Stimulated activated CD8-positive, alpha-beta memory T cell treated with anti-CD3 and anti-CD28 coated beads, Interleukin-2, amount 100 ng/mL, for 48 hours (primary cell): ENCODE results near the gene CHRNB2.

Experiments used
- DNase-seq, 2 donors: peaks; one replicate each; pipeline ENCODE4 v3.0.0-alpha.2; 2020; ENCODE audit warnings: low read depth in 2 of 2

CHRNB2 gene

GRCh38 chr1:154581766-154582165, 14.2 kb downstream of the CHRNB2 start:
- DNase-seq, result no peak

GRCh38 chr1:154582885-154583284, 15.3 kb downstream of the CHRNB2 start:
- DNase-seq, result no peak

DNA sequence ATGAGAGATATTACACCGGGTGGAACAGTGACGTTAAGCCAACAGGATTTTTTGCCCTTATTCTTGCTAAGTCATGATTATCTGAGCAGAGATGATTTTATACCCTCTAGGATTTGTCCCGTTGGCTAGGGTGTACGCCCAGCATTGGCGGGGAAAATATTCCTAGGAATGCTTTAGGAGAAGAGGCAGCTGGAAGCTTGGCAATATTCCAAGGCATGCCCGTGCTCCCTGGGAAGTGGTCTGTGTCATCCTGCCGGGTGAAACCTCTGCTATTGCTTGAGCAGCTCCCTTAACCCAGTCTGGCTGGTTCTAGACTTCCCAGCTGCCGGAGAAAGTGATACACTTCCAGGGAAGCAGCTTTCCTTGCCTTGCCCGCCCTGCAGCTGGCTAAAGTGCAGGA, 16.2 kb downstream of the CHRNB2 start:
- no peak for DNase-seq

DNA sequence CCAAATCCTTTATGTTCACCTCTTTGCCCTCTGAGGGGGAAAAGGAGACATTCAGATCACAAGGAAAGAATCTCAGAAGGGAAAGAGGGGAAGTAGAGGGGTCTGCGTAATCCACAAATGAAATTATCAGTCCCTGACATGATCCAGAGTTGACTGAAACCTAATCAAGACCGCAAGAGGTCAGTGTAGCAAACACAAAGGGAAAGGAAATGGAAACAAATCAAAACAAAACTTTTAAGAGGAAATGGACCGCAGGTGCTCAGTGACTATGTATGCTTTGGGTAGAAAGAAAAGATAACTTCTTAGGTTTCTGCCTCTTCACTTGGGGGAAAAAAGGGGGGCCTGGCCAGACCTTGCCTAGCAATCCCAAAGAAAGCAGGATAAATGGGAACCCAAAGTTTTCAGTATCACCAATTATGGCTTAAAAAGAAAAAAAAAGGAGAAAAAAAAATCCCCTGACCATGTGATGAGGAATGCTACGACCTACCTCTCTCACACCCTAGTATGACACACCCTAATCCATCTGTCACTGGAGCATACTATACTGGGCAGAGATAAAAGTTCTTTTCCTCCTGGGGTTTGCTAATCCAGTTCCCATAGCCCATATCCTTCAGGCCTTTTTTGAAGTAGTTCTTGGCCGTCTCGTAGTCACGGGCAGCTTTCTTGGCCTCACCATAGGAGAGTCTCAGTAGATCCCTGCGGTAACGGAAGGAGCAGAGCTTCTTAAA, 16.9 kb downstream of the CHRNB2 start:
- DNase-seq, result no peak

DNA sequence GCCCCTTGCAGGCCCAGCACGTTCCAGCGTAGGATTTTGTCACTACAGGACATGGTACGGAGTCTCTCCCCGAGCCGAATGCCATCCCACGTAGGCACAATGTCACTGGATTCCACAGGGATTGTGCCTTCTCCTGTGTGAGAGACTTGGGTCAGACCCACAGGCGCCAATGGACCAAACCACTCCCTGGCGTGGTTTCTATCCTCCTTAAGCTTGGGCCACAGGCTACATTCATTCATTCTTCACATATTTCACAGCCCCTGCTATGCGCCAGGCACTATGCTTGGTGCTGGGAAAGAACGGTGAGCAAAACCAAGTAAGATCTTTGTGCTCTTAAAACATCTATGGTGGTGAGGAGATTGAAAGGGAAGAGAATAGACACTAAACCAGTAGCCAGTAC, 18.7 kb downstream of the CHRNB2 start:
- DNase-seq, result no peak

- DNase-seq, result no peak
Observed at GRCh38 chr1:154586641-154587040, 19.1 kb downstream of the CHRNB2 start.

- no peak for DNase-seq
Observed at GRCh38 chr1:154589780-154590179, 22.2 kb downstream of the CHRNB2 start.

- DNase-seq, result no peak
Observed at GRCh38 chr1:154590756-154591155, 23.2 kb downstream of the CHRNB2 start.

DNA sequence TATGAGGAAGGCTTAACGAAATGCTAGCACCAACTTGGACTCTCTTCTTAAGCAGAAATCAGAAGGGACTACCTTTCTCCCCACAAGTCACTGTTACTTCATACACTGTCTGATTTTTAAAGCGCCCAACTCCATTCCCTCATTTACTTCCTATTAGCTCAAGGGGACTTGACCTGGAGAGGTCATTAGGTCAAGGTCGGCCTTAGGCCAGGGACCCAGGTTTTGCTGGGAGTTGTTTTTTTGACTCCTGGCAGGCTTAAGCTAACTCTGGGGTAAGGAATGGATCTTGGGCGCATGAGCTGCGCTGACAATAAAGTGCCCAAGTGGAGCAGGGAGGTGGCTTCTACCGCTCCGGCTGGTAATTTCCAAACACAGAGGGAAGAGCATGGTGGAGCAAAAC, 23.6 kb downstream of the CHRNB2 start:
- no peak for DNase-seq

DNA sequence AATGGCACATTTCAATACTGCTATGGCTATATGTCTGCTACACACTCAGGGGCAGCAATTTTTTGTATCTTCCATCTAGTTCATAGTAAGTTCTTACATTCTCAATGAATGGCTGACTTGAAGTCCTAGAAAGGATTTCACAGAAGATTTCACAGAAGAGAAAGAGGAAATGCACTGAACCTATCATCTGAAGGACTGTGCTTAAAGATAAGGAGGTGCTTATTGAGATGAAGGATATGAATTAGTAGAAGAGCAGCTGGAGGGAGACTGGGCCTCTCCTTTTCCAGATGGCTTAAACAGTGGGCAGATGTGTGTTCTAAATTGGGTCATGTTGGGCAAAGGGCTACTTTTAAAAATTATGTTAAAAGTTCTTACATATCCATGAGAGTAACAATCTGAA, 25.8 kb downstream of the CHRNB2 start:
- DNase-seq, result no peak

DNA sequence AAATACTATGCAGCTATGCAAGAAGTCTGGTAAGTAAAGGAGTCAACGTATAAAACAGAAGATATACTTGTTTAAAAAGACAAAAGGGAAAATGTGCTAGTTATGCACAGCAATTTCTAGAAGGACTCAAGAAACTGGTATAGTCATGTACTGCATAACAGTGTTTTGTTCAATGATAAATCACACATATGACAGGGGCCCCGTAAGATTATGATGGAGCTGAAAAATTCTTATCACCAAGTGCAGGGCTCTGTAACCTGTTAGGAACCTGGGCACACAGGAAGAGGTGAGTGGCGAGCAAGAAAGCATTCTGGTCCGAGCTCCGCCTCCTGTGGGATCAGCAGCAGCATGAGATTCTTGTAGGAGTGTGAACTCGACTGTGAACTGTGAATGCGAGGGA, 27.2 kb downstream of the CHRNB2 start:
- DNase-seq, result no peak

- no peak for DNase-seq
Observed at GRCh38 chr1:154595621-154596020, 28.0 kb downstream of the CHRNB2 start.

DNA sequence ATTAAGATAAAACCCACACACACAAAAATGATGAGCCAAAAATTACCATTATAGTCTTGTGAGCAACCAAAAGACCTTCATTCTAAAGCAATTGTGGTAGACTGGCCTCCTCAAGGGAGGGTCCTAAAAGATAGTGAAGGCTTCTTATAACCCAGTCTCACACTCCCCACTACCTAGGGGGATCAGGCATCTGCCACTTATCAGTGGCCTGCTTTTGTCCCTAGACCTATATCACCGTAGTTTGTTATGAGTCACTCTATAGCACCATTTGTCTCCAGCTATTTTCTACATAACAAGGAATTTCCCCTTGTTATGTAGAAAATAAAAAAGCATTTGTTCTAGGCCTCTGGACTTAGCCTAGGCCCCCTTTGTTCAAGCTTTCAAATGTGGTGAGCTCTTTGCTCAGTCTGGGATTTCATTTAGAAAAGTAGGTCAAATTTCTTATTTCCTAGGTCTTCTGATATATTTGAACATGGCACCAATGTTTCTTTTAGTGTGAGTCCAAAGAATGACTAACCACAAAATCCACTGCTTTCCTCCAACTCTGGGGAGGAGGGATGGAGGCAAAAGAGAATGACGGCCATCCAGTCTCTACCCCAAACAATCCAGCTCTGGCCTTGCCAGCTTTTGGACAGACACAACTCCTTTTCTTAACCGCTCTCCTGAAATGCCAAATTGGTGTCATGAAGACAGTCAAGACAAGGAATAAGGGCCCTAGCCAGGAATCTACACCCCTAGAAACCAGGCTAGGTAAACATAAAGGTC, 31.5 kb downstream of the CHRNB2 start:
- no peak for DNase-seq

DNA sequence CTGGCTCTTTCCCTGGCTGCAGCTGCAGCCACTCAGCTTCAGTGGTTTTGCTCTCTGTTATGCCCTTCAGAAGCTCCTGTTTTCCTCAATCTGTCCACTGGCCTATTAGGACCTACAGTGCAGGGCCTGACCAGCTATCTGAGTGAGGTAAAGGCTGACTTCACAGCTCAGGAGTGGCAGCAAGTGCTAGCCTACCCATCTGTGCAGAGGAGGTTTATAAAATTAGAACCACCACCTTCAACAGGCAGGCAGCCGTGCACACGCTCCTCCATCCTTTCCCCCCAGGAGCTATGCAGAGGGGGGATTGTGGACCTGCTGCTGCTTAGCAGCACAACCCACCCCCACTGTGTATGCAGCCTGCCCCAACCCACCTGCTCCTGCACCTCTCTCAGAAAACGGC, 32.1 kb downstream of the CHRNB2 start:
- no peak for DNase-seq

DNA sequence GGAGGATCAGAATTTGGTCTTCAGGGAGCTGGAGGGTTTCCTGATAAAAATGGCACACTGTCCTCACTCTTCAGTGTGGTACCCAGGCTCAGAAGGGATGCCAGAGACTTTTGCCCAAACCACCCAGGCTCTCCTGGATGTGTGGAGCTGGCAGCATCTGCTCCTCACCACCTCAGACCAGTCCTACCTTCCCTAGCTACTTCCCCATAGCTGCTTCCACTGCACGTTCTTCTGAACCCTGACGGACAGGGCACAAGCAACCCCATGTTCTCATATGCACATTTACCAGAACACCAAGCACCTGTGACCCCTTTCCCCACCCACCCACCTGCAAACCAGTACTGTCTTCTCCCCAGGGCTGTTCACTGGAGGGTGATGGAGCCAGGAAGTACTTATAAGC, 35.7 kb downstream of the CHRNB2 start:
- no peak for DNase-seq

DNA sequence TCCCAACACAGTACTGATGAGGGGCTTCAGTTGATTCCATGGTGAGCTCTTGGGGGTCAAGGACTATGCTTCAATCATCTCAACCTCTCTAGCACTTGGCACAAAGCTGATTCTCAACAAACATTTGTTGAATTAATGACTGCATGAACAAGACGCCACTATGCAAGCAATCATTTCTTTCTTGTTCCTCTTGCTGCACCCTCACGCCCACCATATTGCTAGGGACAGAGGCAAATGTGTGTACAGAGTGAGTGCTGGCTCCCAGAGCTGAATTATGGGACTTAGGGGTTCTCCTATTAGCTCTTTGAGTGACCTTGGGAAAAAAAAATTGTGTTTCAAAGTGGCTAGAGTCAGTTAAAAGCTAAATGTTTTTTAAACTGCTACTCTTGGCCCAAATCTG, 38.0 kb downstream of the CHRNB2 start:
- no peak for DNase-seq

DNA sequence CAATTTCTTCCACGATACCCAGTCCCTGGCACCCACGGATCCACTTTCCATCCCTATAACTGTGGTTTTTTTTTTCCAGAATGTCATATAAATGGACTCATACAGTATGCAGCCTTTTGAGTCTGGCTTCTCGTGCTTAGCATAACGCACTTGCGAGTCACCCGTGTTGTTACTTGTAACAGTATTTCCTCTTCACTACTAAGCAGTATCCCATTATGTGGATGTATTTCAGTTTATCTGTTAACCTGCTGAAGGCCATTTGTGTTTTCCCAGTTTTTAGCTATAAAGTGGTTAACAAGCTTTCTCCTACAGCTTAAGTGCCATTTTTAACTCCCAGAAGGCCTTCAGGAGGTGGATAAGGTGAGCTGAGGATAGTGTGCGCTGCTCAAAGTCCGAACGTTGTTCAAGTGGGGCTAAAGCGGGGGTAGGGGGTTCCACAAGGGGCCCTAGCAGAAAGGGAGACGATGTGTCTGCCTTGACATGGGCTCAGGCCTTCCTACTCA, 39.6 kb downstream of the CHRNB2 start:
- DNase-seq, result no peak

DNA sequence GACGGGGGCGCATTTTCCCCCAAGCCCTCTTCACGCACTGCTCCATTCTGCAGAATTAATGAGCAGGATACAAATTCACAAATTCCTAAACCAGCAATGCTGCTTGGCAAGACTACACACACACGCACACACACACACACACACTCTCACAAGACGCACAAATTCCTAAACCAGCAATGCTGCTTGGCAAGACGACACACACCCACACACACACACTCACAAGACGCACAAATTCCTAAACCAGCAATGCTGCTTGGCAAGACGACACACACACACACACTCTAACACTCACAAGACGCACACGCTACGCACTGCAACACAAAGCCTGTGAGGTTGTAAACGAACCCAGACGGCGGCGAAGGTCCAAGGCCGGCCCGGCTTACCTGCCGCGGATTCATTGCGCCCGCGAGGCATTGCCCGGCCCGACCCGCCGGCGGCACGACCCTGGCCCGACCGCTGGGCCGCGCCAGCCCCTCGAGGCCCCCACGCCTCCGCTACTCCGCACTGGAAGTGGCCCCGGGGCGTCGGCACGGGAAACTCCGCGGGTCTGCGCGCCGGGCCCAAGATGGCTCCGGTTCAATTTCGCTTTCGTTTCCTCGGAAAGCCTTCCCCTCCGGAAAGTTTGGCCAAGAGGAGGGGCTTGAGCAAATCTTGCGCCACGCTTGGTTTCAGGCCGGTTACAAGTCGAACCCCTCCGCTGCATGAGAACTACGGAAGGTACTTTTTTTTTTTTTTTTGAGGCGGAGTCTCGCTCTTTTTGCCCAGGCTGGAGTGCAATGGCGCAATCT, 40.2 kb downstream of the CHRNB2 start, which contains the start of gene ADAR:
Gene ADAR (minus strand): TSS at position 578 of the 788 bp plus-strand sequence. CDS start 180 bp downstream, at position 398.
- peak; percentile 82 to 85 for DNase-seq

GRCh38 chr1:154608397-154609270, 41.1 kb downstream of the CHRNB2 start:
- DNase-seq, result no peak

DNA sequence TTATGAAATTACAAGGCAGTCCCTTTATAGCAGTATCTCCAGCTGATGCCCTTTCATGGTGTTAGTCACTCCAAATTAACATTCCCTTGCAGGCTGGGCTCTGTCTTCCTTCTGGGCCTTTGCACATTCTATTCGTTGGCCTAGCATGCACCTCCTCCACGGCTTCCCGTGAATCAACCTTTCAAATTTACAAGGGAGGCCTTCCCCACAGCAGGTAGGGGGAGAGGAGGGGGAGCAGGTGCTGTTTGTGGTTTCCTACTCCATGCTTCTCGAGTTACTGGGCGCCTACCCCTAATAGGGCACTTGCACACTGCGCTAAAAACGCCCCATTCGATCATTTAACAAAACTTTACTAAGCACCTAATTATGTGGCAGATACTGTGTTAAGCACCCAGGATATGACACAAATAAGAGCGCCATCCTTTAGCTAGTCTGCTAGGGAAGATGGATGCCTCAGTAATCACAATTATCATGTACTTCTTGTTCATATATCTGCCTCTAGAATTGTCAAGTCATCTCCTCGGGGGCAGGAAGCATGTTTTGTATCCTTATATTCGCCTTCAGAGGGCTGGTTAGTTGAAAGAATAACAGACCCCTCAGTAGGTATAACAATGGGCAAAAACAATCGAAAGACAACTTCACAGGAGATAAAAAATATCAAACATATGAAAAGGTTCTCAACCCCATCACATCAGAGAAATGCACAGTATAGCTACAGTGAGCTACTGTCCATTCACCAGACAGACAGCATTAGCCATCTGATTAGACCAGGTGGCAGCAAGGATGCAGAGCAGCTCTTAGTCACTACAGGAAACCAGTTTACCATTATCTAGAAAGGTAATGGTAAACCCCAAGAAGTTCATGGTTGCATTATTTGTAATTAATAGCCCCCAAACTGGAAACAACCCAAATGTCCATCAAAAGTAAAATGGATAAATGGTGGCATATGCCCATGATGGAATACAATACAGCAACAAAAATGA, 42.1 kb downstream of the CHRNB2 start:
- peak in 1 of 2 donors; percentile 37 for DNase-seq
